Mammary epithelial cell (primary cell): ENCODE results near the gene INHBC.
"Not testable (repeated sequence)": the region's sequence is repeated elsewhere in the genome, so short reads cannot be mapped to it uniquely, and the experiment has no call there.

Experiments used
- CTCF ChIP-seq, 2 donors: IDR thresholded peaks in 1 of 2; conservative IDR thresholded peaks in 1 of 2; 2 replicates each; pipeline ENCODE4 v1.5.1; 2011 to 2012; ENCODE audit warnings: inconsistent platforms in 2 of 2, low read length in 2 of 2, mild to moderate bottlenecking in 2 of 2, control low read depth in 1 of 2, low read depth in 1 of 2; ENCODE audit not compliant: insufficient read depth in 1 of 2; ENCODE audit errors: extremely low read depth in 1 of 2
- EZH2 ChIP-seq: IDR thresholded peaks from 2 replicates; pipeline ENCODE4 v1.6.1; 2012; ENCODE audit warnings: low read length, inconsistent platforms, borderline replicate concordance

- TF ChIP-seq EZH2; CTCF (conservative IDR thresholded peaks at IDR 0.05 in 1 of 2, IDR thresholded peaks at IDR 0.05 in 1 of 2; ENCODE audit: extremely low read depth in 1 of 2, insufficient read depth in 1 of 2, low read depth in 1 of 2, low read length in 2 of 2): not testable (repeated sequence)
Observed at GRCh38 chr12:57495051-57495701, 60.6 kb downstream of the INHBC start.
